Fibroblast of lung (primary cell): ENCODE results near the gene TRMT61A. TPM values are rescaled to one million over a fixed set of nuclear protein-coding genes. Genes with fewer than 3 reads are reported as not detected.

Source experiments
- DNase-seq, 2 donors: peaks; one replicate each; pipeline versions ENCODE4 v3.0.0 to v3.0.0-alpha.2; 2010; ENCODE audit warnings: low read depth in 2 of 2
- H2AFZ ChIP-seq: 2 replicates; pipeline ENCODE4 v1.5.1; 2012; ENCODE audit warnings: low read length, control low read depth, inconsistent platforms
- H3K27ac ChIP-seq: 2 replicates; pipeline ENCODE4 v1.5.1; 2011; ENCODE audit warnings: low read length, control low read depth; ENCODE audit not compliant: insufficient read depth
- H3K27me3 ChIP-seq: 2 replicates; pipeline ENCODE4 v1.5.1; 2011; ENCODE audit warnings: mild to moderate bottlenecking, low read length; ENCODE audit not compliant: control insufficient read depth, insufficient read depth
- H3K36me3 ChIP-seq: 2 replicates; pipeline ENCODE4 v1.5.1; 2011; ENCODE audit warnings: low read length; ENCODE audit not compliant: control insufficient read depth, insufficient read depth
- H3K4me1 ChIP-seq: 2 replicates; pipeline ENCODE4 v1.5.1; 2011; ENCODE audit warnings: low read length; ENCODE audit not compliant: control insufficient read depth, insufficient read depth; ENCODE audit errors: extremely low read depth
- H3K4me2 ChIP-seq: 2 replicates; pipeline ENCODE4 v1.5.1; 2011; ENCODE audit warnings: low read length, control low read depth; ENCODE audit not compliant: insufficient read depth; ENCODE audit errors: extremely low read depth
- H3K4me3 ChIP-seq, 4 experiments: fragments of 200-600 bp in 1 of 4; sonication (generic) in 1 of 4; replicated peaks in 1 of 4; 2 replicates each; pipeline ENCODE4 v1.5.1; 2011 to 2016; ENCODE audit warnings: low read length in 4 of 4, low read depth in 3 of 4, mild to moderate bottlenecking in 3 of 4, control low read depth in 2 of 4, inconsistent platforms in 1 of 4, mixed read lengths in 1 of 4; ENCODE audit not compliant: insufficient read depth in 1 of 4; ENCODE audit errors: control extremely low read depth in 1 of 4
- H3K79me2 ChIP-seq: 2 replicates; pipeline ENCODE4 v1.5.1; 2012; ENCODE audit warnings: mild to moderate bottlenecking, low read length, inconsistent platforms; ENCODE audit not compliant: control insufficient read depth, insufficient read depth
- H3K9ac ChIP-seq: 2 replicates; pipeline ENCODE4 v1.5.1; 2011; ENCODE audit warnings: mild to moderate bottlenecking, low read length, control low read depth; ENCODE audit not compliant: insufficient read depth
- H3K9me3 ChIP-seq: 2 replicates; pipeline ENCODE4 v1.5.1; 2012; ENCODE audit warnings: low read depth, low read length; ENCODE audit not compliant: control insufficient read depth, insufficient read depth
- H4K20me1 ChIP-seq: 2 replicates; pipeline ENCODE4 v1.5.1; 2011; ENCODE audit warnings: low read length; ENCODE audit not compliant: control insufficient read depth, insufficient read depth; ENCODE audit errors: extremely low read depth
- EZH2 ChIP-seq: IDR thresholded peaks from 2 replicates; pipeline ENCODE4 v1.5.1; 2012; ENCODE audit warnings: low read length, control low read depth, mild to moderate bottlenecking; ENCODE audit errors: missing control alignments
- polyA plus RNA-seq, 2 donors: library from polyadenylated mRNA; depleted of rRNA in 1 of 2; stranded (reverse) in 1 of 2; unstranded in 1 of 2; fragments of >200 nt; gene quantifications; 2 replicates each; pipeline ENCODE4 v1.2.1, GENCODE V29; 2011 to 2012; ENCODE audit warnings: missing spikeins in 1 of 2
- total RNA-seq: library from RNA; depleted of rRNA; stranded (reverse); fragments of >200 nt; gene quantifications from 2 replicates; pipeline ENCODE4 v1.2.1, GENCODE V29; 2014
- TF ChIP-seq, protein P1 (sequence below), 2 donors: IDR thresholded peaks in 1 of 2; conservative IDR thresholded peaks in 1 of 2; 1 replicate in 1 of 2; 2 replicates in 1 of 2; pipeline ENCODE4 v1.5.1; 2011 to 2012; ENCODE audit warnings: low read length in 2 of 2, control low read depth in 1 of 2, inconsistent platforms in 1 of 2, low read depth in 1 of 2, mild to moderate bottlenecking in 1 of 2

TRMT61A gene
- total and polyA plus RNA-seq, 2 donors (not counting 1 experiment from before 2014, with no cell fraction given) = 4.2 to 10.6 TPM

DNA sequence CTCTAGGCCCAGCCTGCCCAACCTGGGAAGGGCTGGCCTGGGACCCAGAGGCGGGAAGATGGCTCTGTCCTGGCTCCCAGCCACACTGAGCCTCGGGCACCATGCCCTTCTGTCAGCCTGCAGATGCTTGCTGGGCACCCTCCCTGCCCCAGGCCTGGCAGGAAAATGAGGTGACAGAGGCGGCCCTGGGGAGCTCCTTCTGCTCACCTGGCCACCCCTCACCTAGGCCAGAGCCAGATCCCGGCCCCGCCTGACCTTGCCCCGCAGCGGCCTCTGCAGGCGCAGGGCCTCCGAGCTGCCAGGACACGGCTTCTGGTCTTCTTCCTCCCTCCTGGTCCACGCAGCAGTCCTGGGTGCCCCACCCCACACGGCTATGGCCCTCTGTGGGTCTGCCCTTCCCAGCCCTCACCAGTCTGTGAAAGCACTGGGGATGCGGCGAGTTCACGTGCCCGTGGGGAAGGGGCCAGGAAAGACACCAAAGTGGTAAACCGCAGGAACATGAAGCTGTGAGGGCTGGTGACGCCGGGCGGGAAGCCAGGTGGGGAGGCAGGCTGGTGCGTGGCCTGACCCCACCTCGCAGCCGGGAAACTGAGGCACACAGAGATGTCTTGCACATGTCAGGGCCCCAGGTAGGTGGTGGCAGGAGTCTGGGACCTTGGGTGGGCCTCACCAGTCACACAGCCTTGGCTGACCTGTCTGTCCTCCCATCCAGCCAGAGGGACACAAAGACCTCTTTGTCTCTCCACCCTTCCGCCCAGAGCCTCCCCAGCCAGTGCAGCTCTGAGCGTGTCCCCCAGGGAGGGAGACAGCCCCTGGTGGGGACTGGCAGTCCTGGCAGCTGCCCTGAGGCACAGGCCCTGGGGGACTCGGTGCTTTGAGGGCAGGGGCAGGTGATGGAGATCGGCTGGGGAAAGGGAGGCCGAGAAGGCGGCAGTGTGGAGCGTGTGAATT, 20.6 kb downstream of the TRMT61A start:
- no peak overlapping the region for H3K27ac ChIP-seq
- H3K4me3 ChIP-seq = no peak overlapping the region
- no peaks in the 10 kb centered on the region for H3K9me3 ChIP-seq
- H3K4me1 ChIP-seq = peaks cover 20% of the 10 kb centered on the region
- no peaks in the 10 kb centered on the region for H3K27me3 ChIP-seq
- no peak overlapping the region for H2AFZ ChIP-seq
- no peaks in the 10 kb centered on the region for H4K20me1 ChIP-seq
- TF ChIP-seq, protein P1, sequence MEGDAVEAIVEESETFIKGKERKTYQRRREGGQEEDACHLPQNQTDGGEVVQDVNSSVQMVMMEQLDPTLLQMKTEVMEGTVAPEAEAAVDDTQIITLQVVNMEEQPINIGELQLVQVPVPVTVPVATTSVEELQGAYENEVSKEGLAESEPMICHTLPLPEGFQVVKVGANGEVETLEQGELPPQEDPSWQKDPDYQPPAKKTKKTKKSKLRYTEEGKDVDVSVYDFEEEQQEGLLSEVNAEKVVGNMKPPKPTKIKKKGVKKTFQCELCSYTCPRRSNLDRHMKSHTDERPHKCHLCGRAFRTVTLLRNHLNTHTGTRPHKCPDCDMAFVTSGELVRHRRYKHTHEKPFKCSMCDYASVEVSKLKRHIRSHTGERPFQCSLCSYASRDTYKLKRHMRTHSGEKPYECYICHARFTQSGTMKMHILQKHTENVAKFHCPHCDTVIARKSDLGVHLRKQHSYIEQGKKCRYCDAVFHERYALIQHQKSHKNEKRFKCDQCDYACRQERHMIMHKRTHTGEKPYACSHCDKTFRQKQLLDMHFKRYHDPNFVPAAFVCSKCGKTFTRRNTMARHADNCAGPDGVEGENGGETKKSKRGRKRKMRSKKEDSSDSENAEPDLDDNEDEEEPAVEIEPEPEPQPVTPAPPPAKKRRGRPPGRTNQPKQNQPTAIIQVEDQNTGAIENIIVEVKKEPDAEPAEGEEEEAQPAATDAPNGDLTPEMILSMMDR (conservative IDR thresholded peaks at IDR 0.05 in 1 of 2, IDR thresholded peaks at IDR 0.05 in 1 of 2; ENCODE audit: low read depth in 1 of 2, low read length in 2 of 2) = no peak
- no peak for TF ChIP-seq EZH2
- no peak overlapping the region for H3K4me2 ChIP-seq
- no peaks in the 10 kb centered on the region for H3K36me3 ChIP-seq
- no peak overlapping the region for H3K9ac ChIP-seq
- no peak for DNase-seq
- peaks cover under 1% of the 10 kb centered on the region for H3K79me2 ChIP-seq

DNA sequence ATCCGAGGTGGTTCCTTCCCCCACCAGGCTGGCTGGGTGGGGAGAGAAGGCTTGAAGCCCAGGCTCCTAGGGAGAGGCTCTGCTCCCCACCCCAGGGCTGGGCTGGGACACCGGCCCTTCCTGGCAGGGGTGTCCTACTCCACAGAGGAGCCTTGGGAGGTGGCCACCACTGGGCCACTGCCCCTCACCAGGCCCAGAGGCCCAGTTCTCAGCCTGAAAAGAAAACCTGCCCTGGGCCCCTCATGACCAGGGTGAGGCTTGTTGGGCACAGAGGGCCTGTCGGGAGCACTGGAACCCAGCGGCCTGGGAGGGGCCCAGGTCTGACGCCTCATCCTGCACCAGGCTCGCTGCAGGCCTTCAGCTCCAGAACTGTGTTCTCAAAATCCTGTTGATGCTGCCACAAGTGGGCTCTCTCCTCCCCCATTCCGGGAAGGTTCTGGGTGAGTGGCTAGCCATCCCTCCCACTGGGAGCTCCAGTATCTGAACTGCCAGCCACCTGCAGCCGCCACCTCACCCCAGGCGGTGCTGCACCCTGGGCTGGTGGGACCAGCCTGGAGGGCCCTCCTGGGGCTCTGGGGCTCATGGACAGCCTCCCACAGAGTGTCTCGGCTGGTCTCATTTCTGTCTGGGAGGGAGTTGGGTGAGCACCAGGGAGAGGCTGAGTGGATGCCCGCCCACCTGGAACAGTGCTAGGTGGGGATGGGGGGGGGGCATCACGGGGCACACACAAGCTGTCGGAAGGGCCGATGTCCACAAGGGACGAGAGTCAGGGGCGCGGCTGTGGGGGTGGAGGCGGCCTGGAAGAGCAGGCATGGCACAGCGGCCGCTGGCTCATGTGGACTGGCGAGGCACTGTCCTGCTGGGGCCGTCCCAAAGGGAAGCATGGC, 21.7 kb downstream of the TRMT61A start:
- Histone ChIP-seq H3K79me2 (peaks cover 4% of the 10 kb centered on the region), H3K4me2 (peak overlapping the region; percentile 83), H3K27me3 (no peaks in the 10 kb centered on the region), H3K36me3 (no peaks in the 10 kb centered on the region), H3K27ac (peak overlapping the region; percentile 33), H2AFZ (no peak overlapping the region), H3K4me3 (no peak overlapping the region), H3K9ac (no peak overlapping the region), H3K4me1 (peaks cover 20% of the 10 kb centered on the region), H4K20me1 (no peaks in the 10 kb centered on the region), H3K9me3 (no peaks in the 10 kb centered on the region)
- DNase-seq = no peak
- TF ChIP-seq, protein P1 (conservative IDR thresholded peaks at IDR 0.05 in 1 of 2, IDR thresholded peaks at IDR 0.05 in 1 of 2; ENCODE audit: low read depth in 1 of 2, low read length in 2 of 2) = no peak
- TF ChIP-seq EZH2 = no peak

DNA sequence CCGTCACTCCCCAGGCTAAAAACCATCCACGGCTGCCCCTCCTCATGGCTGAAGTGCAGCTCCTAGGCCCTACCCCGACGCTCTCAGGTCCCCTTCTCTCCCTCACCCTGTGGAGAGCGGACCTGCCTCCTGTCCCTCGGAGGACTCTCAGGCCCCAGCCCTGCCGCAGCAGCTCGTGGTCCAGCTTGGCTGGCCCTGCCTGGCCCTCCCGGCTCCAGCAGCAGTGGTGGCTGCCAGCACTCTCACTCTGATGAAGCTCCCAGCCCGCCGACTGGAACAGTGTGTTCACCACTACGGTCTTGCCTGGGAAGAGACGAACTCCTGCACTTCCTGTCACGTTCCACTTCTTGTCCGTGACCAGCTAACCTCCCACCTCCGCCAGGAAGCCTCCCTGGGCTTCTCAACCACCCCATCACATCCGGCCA, 22.4 kb downstream of the TRMT61A start:
- no peak for DNase-seq
- peak overlapping the region; percentile 83 for H3K4me2 ChIP-seq
- H3K27me3 ChIP-seq = no peaks in the 10 kb centered on the region
- H3K27ac ChIP-seq = peak overlapping the region; percentile 33
- peak overlapping the region; percentile 29 for H2AFZ ChIP-seq
- peak overlapping the region; percentile 30 for H3K9ac ChIP-seq
- H3K4me1 ChIP-seq = peaks cover 20% of the 10 kb centered on the region
- H3K79me2 ChIP-seq = peaks cover 7% of the 10 kb centered on the region
- H3K4me3 ChIP-seq = no peak overlapping the region
- no peaks in the 10 kb centered on the region for H3K9me3 ChIP-seq
- H4K20me1 ChIP-seq = no peaks in the 10 kb centered on the region
- no peaks in the 10 kb centered on the region for H3K36me3 ChIP-seq
- TF ChIP-seq, protein P1 (conservative IDR thresholded peaks at IDR 0.05 in 1 of 2, IDR thresholded peaks at IDR 0.05 in 1 of 2; ENCODE audit: low read depth in 1 of 2, low read length in 2 of 2) = no peak
- no peak for TF ChIP-seq EZH2
